ENCODE data around the gene ANGEL1. TPM values are rescaled to one million over a fixed set of nuclear protein-coding genes. Genes with fewer than 3 reads are reported as not detected.

The ANGEL1 gene
- total and polyA plus RNA-seq, 9 of the 15 experiments (the other 6 are each of a cell fraction or from before 2014, with no cell fraction given): 2.1 to 22.2 (median 7.3) TPM

GRCh38 chr14:76754586-76754985 lies 58.1 kb downstream of the ANGEL1 start:
- 0% methylated on average over 7 of the region's 7 CpGs for WGBS (ENCODE audit: insufficient coverage, low coverage, missing lambda C conversion rate)
- TF ChIP-seq MITF (IDR thresholded peaks at IDR 0.05) (no peak), ZSCAN29 (IDR thresholded peaks at IDR 0.05) (no peak), CEBPB (tag; IDR thresholded peaks at IDR 0.05) (no peak), KLF13 (tag; IDR thresholded peaks at IDR 0.05; ENCODE audit: borderline replicate concordance, low read depth) (no peak)
- ChIA-PET POLR2A (no interaction called here), CTCF (ENCODE audit: low intra/inter-chr PET ratio) (no interaction called here)
- peaks cover 0 to 31% of the 10 kb centered on the region in 2 experiments; a peak in 3 of 5 replicates for H3K27me3 ChIP-seq (ENCODE audit: control insufficient read depth in 2 of 2, insufficient read depth in 2 of 2, low read length in 2 of 2)
- H3K9ac ChIP-seq (ENCODE audit: insufficient read depth in 1 of 2, low read depth in 2 of 2, low read length in 2 of 2): no peak overlapping the region
- no peaks in the 10 kb centered on the region for H3K9me1 ChIP-seq (ENCODE audit: control insufficient read depth, insufficient read depth, low read length)
- no peak for ATAC-seq
- no peaks in the 10 kb centered on the region for H4K20me1 ChIP-seq (replicated peaks; ENCODE audit: control insufficient read depth, insufficient read depth, low read length)
- H3K36me3 ChIP-seq (ENCODE audit: control insufficient read depth, insufficient read depth, low read length): no peaks in the 10 kb centered on the region
- intact Hi-C loops (cut with micrococcal nuclease): no loop called here
- in situ Hi-C loops (cut with MboI): no loop called here
- H3K9me3 ChIP-seq (replicated peaks; ENCODE audit: control insufficient read depth, insufficient read depth, low read depth, low read length): no peaks in the 10 kb centered on the region
- no TSS peak for BruUV-seq (replicated peaks)
- H3K27ac ChIP-seq (ENCODE audit: extremely low read depth, low read depth, low read length): no peak overlapping the region
- H3K4me1 ChIP-seq (replicated peaks in 1 of 2; ENCODE audit: control insufficient read depth in 2 of 2, insufficient read depth in 2 of 2, low read length in 2 of 2): no peaks in the 10 kb centered on the region
- no peaks in the 10 kb centered on the region for H3K79me2 ChIP-seq (ENCODE audit: control insufficient read depth, insufficient read depth, low read length)
- H2AFZ ChIP-seq (ENCODE audit: low read depth, low read length): no peak overlapping the region
- H3K4me2 ChIP-seq (ENCODE audit: insufficient read depth, low read length): no peak overlapping the region
- FAIRE-seq: no peak
- no peak for DNase-seq (ENCODE audit: extremely low read depth in 1 of 4, low spot score in 3 of 4)
- no peak overlapping the region for H3K4me3 ChIP-seq

Measured in K562 (cell line).